DMS114 treated with DMSO at 0.1 percent for 48 hours (cell line): ENCODE measurements around the gene GLMP.
A peak's percentile ranks its signal among the peaks of the same experiment; 100 is the strongest.

ENCODE experiments used
- DNase-seq: peaks from one replicate; lab custom pipeline; 2025; ENCODE audit not compliant: unreplicated experiment; lab: John Stamatoyannopoulos, UW

The GLMP gene

DNA sequence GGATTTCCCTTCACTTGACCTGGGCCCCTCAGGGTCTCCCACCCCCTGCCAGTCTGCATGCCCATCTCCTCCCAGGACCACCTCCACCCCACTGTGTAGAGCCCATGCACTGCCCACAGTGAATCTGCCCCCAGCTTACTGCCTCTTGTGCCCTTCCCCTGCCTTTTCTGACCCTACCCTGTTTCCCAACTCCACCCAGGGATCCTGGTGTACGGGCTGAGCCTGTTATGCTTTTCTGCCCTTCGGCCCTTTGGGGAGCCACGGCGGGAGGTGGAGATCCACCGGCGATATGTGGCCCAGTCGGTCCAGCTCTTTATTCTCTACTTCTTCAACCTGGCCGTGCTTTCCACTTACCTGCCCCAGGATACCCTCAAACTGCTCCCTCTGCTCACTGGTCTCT is 9.4 kb downstream of the GLMP start:
- no peak for DNase-seq

DNA sequence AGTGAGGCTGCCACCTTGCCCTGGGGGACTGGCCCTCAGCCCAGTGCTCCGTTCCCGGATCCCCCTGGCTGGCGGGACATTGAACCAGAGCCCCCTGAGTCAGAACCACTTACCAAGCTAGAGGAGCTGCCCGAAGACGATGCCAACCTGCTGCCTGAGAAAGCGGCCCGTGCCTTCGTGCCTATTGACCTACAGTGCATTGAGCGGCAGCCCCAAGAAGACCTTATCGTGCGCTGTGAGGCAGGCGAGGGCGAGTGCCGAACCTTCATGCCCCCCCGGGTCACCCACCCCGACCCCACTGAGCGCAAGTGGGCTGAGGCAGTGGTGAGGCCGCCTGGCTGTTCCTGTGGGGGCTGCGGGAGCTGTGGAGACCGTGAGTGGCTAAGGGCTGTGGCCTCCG is 10.0 kb downstream of the GLMP start:
- DNase-seq: no peak

DNA sequence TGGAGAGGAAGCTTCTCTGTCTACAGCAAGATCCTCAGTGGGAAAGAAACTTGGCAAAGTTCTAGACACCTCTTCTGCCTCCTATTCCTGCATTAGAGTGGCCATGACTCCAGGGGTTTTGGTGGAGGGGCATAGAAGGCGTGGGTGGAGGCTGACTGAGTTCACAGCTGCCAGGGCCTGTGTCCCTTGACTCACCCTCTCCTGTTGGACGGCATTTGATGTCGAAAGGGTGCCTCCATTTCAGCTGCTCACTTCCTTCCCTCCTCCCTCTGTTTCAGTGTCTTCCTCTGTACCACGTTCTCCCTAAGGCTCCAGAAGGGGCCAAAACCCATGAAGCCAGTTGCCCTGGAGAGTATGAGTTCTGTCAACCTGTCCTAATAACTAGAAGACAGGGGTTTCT is 10.7 kb downstream of the GLMP start:
- DNase-seq: no peak

DNA sequence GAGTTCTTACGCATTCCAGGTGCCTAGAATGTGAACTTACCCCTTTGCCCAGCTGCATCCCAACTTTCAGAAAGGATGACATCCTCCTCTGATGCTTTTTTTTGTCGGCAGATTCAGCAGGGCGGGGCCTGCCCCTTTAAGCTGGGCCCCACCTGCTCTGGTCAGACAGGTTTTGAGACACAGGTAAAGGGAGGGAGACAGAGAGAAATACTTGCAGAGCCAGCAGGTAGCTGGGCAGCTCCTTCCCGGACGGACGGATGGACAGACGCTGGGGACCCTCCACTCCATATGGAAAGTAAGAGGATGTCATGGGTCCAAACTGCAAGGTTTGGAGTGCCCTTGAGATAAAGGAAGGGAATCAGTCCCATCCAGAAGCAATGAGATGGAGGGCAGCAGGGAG is 11.4 kb downstream of the GLMP start, which contains the start of gene TMEM79:
Gene TMEM79 (plus strand): TSS at position 214 of the 400 bp plus-strand sequence. CDS start 902 bp downstream, outside the sequence.
- DNase-seq: no peak

DNA sequence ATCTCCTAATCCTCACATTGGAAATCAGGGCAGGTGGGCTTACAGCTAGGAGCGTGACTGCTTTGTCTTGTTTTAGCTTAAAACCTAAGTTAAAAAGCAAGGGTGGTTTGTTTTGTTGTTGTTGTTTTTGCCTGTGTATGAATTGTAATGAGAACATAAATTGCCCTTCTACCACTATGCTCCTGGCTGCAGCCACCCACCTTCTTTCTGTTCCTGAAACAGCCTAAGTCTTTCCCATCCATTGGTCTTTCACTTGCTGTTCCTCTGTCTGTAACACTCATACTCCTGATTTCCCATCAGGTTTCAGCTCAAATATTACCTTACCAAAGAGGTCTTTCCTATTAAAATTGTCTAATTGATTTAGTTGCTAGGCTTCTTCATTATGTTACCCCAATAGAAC is 12.0 kb downstream of the GLMP start:
- DNase-seq: no peak

DNA sequence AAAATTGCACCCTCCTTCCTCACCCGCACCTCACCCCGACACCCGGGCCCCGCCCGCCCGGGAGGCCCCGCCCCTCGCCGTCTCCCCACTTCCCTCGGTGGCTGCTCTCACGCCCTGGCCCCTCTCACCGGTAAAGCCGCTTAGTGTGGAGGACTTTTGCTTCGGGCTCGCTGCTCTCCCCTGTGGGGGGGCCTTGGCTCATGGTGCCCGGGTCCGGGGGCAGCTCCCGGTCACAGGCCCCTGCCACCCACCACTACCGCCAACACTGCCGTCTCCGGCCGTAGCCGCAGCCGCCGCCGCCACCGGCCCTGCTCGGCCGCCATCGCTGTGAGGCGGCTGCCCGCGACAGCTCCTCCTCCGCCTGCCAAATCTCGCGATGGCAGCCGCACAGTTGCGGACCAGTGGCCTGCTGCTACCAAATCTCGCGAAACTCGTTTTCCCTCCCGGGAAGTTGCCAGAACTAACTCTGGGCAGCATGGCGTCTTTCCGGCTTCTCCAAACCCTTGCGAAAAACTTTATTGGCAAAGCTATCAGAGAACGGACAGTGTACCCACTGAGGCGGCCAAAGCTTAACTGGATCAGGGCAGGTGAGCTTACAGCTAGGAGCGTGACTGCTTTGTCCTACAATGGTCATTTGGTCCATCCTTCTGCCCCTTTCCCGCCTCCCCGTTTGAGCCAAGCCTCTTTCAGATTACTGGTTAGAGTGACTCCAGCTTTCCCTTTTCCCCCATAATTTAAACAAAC is 12.8 kb downstream of the GLMP start, which contains the start of gene SMG5:
Gene SMG5 (minus strand): TSS at position 347 of the 744 bp plus-strand sequence. CDS start 145 bp downstream, at position 202.
- DNase-seq: peak; percentile 99

DNA sequence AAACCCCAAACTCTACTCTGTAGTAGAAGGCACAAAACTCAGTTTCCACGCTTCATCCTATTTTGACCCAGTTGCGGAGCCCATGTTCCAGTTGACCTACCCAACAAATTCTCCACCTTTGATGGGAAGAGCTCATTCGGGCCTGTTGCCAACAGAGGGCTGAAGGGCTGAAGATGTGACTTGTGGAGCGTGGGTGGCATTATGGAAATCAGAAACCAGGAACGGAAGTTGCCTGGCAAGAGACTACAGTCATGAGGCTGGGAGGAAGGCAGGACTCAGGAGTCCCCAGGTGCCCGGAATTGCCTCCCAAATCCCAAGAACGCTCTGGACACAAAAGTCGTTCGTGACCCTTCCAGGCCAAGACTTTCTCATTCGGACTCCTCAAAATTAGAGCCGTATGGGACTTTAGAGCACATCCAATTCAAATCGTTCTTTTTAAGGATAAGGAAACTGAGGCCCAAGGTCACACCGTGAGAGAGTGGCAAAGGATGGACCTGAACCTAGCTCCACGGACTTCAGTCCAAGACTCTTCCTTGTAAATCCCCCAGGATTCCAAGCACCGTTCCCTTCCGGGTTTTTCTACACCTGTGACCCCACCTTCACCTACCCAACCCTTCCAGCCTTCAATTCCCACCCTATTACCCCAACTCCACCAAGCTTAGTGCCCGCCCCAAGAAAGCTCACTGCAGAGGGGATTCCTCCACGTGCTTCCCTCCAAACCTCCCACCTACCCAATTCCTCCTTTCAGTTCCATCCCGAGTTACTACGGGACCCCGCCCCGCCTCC is 13.6 kb downstream of the GLMP start:
- DNase-seq: no peak

DNA sequence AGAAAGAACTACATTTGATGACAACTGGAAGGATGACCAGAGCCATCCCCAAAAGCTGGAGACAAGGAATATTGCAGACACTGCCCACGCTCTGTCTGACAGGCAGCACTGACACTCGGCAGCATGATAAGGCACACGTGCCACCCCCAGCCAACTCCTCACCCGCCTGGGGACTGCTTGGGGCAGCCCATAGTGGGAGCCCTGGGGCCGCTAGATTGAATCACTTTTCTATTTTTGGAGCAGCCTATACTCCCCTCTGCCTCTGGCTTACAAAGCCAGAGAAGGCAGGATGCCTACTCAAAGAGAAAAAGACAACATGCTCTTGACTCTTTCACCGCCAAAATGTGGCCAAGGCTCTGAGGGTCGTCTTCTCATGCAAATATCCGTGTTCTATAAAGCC is 14.2 kb downstream of the GLMP start:
- no peak for DNase-seq

DNA sequence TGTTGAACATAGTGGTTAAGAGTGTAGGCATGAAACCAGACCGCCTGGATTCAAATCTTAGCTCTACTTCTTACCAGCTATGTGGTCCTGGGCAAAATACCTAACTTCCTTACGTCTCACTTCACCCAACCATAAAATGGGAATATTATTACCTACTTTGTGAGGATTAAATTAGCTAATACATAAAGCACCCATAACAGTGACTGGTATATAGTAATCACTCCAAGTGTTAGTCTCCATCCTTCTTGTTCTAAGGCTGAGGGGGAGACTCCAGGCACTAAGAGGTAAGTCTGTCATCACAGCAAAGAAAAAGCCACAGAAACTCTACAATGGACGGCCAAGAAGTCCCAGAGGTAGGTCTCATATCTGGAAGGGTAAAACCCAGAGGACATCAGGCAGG is 15.6 kb downstream of the GLMP start:
- no peak for DNase-seq

DNA sequence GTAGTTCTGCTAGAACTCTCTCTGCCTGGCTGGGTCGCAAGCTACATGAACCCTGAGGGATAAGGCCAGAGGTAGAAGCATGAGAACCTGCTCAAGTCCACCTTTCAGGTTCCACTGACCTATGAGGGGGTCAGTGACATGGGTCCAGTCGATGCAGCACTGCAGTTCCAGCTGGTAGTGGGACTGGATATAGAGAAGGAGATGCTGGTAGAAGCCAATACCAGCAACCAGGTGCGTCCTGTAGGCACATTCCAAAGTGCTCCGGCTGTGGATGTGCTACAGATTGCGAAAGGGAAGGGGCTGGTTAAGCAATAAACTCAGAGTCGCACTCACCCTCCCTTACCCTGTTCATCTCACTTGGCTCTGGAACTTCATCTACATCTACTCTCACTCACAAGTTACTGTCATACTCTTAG is 18.5 kb downstream of the GLMP start:
- no peak for DNase-seq

DNA sequence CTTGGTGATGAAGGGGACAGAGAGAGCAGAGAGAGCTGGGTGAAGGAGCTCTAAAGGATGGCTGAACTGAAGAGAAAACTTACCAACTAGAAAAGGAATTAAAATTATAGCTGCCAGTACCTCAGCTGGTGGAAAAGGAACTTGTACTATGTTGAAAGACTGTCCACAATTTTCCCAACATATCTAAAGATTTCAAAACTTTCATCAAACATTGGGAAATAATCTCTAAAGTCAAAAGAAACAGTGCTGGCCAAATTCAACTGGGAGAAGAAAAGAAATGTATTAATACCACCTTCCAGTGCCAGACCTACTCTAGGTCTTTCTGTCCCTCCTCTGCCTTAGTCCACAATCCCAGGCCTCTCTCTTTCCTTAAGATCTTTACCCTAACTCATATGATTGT is 18.9 kb downstream of the GLMP start:
- DNase-seq: no peak

DNA sequence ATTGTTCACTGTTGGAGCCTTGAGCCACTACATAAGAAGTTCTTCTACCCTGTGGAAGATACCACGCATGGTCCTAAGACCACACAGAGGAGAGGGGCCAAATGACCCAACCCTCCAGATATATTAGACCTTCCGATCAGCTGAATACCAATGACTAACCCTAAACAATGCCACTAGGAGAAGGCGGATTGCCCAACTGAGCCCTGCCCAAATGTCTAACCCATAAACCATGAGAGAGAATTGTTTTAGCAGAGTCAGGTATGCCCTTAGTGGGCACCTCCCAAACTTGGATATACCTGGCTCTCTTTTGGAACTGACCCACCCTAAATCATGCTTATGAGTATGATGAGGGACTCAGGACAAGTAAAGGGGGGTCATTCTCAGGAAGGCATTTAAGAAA is 25.2 kb downstream of the GLMP start:
- DNase-seq: no peak

DNA sequence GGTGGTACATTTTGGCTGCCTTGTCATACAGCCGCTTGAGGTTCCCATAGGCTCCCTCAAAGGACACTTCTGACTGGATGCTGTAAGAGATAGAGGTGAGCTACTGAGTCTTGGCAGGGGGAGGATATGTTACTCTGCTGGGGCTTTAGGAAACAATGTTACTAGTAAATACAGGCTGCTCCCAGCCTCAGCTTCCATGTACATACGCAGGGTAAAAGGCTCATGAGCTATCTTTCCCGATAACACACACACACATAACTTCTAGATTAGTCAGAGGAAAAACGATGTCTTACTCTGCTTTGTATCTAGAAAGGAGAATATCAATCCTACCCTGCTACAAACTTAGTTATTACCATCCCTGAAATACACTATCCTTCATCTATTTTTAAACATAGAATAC is 27.1 kb downstream of the GLMP start:
- DNase-seq: no peak

DNA sequence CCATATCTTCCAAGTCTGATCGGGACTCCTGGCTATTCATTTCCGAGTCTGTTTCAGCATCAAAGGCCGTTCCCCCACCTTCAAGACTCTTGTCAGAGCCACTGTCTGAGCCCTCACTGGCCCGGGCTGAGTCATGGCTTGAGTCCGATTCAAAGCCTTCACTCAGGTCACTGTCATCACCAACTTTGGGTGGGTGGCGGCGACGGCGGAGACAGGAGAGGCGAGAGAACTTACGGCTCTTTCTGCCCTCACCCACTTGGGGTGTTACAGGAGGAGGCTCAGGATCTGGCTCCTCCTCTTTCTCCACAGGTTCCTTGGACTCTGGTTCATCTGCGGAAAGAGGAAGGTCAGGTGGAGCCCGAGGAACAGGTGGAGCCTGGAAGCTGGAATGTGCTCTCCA is 29.4 kb downstream of the GLMP start:
- no peak for DNase-seq

DNA sequence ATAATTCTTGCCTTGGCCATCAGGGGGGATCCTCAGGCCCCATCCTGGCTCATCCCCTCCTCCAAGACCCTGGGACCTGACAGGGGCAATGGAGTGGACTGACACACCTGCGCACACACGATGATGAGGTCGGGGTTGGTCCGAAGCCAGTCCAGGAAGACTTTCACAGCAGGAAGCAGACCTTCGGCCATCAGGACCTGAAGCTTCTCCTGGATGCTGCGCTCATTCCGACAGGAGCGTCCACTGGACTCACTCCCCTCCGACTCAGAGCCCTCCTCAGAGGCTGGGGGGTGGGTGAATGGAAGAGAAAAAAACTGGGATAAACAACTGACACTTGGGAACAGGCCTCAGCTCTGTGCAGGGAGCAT is 32.2 kb downstream of the GLMP start:
- DNase-seq: no peak

DNA sequence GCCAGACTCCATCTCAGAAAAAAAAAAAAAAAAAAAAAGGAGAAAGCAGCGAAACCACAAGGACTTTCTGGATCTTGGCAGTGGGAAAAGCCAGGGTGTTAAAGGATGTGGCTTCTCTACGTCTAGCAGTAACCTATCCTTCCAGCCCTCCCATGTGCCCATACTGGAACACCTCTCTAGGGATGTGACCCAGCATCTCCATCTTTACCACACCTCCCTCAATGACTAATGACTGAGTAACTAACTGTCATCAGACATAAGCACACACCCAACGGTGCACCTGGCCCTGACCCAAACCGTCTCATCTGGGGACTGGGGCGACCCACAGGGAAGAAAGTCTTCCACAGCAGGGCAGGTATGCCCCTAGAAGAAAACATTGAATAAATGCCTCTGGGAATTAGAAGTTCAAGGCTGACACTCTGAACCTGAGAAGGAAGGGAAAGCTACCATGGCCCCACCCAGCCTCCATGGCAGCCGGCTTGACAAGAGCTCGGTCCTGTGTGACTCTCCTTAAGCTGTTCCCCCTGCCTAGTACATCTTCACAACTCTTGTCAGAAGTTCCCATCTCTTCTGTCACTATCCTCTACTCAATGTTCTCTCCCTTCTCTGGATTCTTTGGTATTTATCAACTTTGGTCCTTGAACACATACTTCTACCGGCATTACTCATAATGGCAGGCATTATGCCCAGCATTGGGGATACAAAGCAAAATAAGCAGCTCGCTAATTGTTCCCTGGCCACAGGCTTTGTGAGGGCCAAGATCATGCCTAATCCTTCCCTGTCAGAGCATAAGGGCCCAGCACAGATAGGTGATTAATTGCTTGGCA is 32.8 kb downstream of the GLMP start:
- no peak for DNase-seq

DNA sequence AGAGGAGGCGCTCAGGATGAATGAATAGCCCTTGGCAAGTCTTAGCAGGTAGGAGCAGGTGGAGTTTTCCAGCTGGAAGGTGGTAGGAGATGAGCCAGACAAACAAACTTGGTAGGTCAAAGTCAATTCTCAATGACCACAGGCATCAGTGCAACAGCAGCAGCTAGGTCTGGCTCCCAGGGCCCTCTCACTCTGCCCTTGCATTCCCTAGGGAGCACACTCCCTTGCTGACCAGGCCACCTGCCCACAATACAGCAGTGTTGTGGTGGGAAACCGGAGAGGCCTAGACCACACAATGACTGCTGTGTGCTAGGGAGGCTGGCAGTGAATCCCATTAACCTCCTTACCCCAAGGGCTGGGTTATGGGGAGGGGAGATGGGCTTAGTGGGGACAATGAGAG is 34.6 kb downstream of the GLMP start:
- no peak for DNase-seq

DNA sequence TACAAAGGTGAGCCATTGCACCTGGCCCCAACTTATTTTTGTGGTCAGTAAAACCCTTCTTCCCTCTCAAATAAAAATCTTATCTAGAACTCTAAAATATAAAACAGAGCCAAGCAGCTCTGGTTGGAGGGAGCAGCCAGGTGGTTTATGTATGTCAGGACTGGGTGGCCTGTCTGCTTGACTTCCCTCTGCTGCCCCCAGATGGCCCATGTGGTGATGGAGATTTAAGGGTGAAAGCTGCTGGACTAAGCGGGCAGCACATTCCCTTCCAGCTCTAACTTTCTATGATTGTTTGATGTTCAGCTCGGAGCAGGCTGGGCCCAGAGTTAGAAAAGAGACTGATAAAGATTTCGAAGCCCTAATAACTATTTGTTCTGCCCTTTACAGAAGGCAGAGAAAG is 35.7 kb downstream of the GLMP start:
- no peak for DNase-seq

DNA sequence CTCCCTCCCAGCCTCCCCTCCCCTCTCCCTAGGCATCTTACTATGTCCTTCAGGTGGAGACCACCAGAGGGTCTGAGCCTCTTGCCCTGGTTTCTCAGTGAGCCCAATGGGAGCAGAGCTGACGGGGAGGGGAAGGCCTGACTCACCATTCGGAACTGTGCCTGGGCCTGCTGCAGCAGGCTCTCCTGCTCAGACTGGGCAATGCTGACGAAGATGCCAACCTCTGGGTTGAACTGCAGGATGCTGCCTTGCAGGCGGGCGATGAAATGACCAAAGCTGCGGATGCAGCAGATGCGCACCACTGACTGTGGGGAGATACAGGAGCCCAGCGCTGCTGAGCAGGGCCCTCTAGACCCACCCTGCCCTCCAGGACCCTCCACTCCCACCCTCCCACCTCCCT is 36.6 kb downstream of the GLMP start:
- DNase-seq: no peak

DNA sequence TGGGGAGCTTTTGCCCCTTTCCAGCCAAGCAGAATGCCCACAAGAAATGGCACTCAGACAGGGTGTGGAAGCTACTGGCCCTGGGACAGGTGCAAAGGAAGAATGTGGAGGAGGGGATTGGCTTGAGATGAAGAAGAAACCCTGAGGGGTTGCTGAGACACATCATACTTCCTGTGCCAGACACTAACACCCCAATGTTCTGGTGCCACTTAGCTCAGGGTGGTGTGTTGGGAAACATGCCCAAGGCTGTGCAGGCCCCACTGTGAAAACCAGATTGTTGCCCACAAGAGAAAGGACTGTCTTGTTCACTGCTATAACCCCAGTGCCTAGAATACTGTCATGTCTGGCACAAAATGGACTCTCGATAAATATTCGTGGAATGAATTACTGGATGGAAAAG is 37.8 kb downstream of the GLMP start:
- no peak for DNase-seq

DNA sequence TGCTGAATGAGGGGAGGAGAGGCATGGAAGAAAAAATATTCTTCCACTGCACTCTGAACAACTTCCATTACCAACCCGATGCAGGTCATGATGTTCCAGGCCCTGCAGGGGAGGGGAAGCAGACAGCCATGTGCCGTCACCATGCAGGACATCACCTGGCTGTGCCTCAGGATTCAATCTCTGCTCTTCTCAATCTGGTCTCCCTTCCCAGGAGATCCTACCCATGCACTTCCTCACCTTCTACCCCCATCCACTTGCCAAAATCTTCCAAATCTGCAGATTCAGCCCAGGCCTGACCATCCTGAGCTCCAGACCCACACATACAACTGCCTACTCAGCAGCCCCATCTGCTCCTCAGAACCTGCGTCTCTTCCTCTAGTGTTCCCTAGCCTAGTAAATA is 41.8 kb downstream of the GLMP start:
- DNase-seq: no peak

DNA sequence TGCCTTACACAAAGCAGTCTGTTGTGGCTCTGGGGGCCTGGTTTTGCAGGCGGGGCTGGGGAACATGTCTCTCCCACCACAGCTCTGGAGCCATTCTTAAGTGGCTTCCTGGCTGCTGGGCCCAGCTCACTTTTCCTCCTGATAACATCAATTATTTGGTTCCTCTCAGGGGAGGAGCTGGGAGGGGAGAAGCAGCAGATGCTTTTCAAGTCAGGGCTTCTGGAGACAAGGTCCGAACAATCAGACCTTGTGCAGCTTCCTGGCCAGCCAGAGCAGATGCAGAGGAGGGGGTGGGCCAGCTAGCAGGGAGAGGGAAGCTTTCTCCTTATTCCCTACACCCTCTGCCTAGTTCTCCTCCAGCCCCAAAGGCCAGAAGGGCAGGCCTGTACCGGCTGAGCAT is 44.0 kb downstream of the GLMP start:
- DNase-seq: no peak
